ENCODE results near the gene EVI5L. TPM values are rescaled to one million over a fixed set of nuclear protein-coding genes. Genes with fewer than 3 reads are reported as not detected.
"Not testable (repeated sequence)": the region's sequence is repeated elsewhere in the genome, so short reads cannot be mapped to it uniquely, and the experiment has no call there.

EVI5L gene
- total RNA-seq, 1 experiment from 2014 or later = 6.8 TPM

DNA sequence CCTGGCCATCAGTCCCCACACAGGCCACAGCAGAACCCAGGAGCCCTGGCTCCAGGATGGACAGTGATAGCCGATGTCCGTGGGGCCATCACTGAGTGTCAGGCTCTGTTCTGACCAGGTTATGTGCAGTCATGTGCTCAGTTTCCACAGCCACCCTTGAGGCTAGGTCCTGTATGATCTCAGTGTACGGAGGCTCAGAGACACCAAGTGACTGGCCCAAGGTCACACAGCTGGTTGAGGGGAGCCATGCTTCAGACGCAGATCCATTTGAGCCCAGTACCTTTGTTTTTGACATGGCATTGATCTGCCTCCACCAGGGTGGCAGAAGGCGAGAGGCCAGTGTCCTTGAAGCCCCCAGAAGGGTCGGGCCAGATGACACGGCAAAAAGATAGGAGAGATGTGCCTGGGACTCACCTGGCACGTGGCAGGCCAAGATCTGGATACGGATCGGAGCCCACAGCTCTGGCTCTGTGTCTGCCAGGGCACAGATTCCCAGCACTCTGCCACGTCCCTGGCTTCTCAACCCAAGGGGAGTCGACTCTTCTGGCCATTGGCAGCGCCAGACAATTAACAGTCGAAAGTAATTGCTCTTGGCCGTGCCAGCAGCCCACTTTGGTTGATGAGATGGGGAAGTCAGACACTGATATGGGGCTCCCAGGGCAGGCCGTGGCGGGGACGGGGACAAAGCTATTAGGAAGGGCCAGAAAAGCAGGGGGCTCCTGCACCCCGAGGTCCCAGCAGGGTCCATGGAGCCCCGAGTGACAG, 15.6 kb downstream of the EVI5L start:
- no peak for DNase-seq (ENCODE audit: low read depth)

DNA sequence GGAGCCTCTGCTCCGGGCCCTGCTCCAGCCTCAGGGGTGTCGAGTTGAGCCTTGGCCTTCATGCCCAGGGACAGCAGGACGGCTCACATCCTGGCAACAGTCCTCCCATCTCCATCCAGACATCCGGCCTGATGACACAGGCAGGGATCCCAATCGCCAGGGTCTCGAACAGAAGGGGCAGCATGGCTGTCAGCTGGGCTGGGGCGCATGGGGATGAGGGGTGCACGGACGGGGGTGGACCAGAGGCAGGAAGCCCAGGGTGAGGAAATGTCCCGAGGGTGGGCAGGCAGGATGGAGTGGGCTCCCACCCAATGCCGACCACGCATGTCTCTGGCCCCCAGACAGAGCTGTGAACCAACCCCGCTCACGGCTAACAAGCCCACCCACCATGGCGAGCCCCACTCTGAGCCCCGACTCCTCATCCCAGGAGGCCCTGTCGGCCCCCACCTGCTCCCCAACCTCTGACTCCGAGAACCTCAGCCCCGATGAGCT, 16.2 kb downstream of the EVI5L start:
- DNase-seq (ENCODE audit: low read depth) = no peak

DNA sequence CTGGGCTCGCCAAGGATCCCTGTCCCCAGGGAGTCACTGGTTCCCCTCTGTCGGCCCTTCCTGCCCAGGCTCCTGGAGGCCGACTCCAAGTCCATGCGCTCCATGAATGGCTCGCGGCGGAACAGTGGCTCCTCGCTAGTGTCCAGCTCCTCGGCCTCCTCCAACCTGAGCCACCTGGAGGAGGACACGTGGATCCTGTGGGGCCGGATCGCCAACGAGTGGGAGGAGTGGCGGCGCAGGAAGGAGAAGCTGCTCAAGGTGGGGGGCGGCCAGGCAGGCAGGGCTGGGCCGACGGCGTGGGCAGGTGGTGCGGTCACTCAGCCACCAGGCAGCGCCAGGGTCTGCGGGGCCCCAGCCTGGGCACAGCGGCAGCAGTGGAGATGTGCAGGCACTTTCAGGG, 17.6 kb downstream of the EVI5L start:
- DNase-seq (ENCODE audit: low read depth) = no peak

DNA sequence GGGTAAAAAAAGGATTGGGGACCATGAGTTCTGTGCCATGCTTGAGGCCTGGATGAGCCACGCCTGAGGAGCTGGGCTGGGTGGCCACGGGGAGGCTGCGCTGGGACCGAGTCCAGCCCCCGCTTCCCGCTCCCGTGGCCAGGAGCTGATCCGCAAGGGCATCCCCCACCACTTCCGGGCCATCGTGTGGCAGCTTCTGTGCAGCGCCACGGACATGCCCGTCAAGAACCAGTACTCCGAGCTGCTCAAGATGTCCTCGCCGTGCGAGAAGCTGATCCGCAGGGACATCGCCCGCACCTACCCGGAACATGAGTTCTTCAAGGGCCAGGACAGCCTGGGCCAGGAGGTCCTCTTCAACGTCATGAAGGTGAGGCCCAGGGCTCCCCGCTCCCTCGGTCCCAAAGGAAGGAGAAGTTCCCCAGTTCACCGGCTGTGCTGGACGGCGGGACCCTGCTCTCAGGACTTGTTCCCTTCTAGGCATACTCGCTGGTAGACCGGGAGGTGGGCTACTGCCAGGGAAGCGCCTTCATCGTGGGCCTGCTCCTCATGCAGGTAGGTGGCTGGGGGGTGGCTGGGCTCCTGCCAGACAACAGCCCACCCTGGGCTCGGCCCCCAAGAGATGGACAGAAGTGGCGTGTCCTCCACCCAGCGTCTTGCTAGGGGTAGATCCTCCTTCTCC, 18.9 kb downstream of the EVI5L start:
- no peak for DNase-seq (ENCODE audit: low read depth)

DNA sequence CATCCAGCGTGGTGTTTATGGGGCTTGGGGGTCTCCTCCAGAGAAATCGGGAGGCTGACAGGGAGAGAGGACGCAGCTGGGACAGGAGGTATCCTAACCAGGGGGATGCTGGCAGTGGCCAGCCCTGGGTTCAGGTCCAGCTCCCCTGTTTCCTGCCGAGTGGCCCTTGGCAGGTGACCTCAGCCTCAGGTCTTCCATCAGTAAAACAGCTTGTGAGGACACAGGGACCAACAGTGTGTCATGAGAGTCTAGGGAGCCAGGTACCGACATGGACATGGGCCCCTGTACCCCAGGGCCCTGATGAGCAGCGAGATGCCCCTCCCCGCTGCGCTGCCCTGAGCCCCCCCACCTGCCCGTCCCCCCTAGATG, 19.6 kb downstream of the EVI5L start:
- no peak for DNase-seq (ENCODE audit: low read depth)

DNA sequence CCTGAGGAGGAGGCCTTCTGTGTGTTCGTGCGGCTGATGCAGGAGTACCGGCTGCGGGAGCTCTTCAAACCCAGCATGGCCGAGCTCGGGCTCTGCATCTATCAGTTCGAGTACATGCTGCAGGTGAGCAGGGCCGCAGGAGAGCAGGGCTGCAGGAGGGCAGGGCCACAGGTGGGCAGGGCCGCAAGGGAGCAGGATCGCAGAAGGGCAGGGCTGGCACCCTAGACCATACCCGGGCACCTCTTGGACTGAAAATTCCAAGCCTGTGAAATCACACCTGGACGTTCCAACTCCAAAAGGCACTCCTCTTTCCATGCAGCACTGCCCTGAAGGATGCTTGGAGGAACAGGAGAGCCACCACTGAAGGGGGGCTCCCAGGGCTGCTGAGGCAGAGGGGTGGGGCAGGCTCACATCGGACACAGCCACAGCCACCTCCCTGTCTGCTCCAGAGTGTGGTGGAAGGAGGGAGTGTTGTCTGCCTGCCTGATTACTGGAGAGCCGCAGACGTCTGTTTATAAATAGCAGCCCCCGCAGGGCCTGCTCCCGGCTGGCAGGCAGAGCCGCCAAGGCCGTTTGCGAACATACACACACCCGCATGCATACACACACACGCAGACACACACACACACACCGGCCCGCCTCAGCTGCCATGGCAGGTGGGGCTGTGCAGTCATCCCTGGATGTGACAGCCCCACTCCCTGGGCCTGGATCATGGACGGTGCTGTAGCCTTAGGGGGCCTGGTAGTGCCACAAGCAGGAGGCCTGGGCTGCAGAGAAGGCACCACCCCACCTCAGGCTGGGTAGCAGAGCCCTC, 20.2 kb downstream of the EVI5L start:
- no peak for DNase-seq (ENCODE audit: low read depth)

DNA sequence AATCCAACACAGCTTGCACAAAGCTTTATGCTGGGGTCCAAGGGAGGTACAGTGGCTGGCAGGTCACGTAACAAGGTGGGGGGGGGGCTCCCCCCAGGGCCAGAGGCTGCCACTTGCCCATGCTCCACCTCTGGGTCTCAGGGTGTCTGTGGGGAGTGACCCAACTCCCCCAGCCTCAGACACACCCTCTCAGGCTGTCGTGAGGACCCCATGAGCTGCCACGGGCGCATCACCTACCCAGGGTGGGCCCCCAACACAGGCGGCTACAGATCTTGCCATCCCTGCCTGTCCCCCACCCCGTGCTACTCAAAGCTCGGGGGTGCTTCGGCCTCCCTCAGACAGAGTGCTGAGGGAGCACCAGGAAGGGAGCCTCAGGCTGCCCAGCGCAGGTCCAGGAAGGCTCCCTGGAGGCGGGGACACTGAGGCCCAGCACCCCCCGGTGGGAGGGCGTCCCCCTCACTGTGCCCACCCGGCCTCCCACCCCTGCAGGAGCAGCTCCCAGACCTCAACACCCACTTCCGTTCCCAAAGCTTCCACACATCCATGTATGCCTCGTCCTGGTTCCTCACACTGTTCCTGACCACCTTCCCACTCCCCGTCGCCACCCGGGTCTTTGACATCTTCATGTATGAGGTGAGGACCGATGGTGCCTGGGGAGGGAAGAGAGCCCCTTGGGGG, 21.1 kb downstream of the EVI5L start:
- DNase-seq (ENCODE audit: low read depth) = no peak

DNA sequence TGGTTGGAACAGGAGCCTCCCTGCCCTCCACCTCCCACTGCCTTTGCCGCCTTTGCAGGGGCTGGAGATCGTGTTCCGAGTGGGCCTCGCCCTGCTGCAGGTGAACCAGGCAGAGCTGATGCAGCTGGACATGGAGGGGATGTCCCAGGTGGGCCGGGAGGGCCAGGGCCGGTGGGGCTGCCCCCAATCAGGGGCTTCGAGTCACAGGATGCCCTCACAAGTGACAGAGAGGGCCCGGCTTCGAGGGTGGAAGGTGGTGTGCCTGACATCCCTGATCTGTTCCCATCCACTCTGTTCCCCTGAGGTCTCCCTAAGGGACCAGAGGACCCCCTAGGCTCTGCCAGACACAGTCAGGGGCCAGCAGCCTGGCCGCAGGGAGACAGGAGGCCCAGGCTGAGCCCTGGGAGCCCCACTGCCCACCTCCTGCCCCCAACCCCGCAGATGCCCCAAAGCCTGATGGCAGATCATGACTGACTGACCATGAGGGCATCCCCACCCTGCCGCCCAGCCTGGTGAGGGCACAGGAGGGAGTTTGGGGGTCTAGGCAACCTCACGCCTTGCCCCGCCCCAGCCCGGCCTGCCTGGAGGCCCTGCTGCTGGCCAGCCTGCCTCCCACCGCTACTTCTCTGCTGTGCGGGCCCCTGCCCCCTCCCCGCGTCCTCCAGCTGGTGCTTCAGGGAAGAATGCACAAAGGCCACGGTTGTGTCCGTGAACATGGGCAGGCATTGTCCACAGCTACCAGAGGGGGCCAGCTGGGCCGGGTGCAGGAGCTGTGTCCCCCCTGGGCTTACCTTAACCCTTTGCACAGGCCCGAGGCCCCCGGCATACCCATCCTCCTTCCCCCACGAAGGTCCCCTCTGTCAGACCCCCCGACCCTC, 21.8 kb downstream of the EVI5L start:
- DNase-seq (ENCODE audit: low read depth) = no peak

DNA sequence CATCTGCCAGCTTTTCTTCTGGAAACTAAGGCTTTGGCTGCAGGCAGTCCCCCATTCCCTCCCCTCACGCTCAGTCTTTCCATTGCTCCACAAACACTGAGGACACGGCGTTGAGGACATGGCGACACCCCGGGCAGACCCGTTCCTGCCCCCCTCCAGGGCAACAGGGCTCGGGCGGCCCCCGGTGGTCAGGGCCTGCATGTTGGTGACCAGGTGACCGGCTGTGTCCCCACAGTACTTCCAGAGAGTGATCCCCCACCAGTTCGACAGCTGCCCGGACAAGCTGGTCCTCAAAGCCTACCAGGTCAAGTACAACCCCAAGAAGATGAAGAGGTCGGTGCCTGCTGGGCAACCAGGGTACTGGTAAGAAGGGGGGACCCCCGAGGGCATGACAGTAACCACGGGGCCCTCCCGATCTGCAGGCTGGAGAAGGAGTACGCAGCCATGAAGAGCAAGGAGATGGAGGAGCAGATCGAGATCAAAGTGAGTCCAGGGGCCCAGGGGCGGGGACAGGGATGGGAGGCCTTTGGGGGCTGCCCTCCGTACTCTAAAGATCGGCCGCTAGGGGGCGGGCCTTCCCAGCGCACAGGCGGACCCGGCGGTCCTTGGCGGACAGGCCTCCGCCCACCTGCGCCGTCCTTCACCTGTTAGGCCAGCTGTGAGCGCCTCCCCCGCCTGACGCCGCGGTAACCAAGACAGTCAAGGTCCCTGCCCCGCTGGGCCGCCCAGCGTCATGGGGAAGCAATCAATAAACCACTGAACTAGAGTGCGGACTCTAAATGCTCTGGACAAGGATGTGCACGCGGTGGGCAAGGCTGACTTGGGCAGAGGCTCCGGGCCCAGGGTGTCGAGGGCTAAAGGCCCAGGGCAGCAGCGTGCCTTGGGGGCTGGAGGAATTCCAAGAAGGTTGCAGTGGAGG, 23.1 kb downstream of the EVI5L start:
- DNase-seq (ENCODE audit: low read depth) = peak; percentile 47

DNA sequence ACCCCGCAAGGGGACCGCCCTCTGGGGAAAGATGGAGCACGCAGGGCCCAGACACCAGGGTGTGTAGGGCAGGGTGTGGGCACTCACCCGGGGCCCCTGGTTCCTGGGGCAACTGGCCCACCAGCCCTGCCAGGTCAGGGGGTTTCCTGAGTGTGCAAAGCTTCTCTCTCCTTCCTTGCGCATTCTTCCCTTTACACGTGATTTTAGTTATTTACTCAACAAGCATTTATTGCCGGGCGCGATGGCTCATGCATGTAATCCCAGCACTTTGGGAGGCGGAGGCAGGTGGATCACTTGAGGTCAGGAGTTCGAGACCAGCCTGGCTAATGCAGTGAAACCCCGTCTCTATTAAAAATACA, 23.7 kb downstream of the EVI5L start:
- no peak for DNase-seq (ENCODE audit: low read depth)

DNA sequence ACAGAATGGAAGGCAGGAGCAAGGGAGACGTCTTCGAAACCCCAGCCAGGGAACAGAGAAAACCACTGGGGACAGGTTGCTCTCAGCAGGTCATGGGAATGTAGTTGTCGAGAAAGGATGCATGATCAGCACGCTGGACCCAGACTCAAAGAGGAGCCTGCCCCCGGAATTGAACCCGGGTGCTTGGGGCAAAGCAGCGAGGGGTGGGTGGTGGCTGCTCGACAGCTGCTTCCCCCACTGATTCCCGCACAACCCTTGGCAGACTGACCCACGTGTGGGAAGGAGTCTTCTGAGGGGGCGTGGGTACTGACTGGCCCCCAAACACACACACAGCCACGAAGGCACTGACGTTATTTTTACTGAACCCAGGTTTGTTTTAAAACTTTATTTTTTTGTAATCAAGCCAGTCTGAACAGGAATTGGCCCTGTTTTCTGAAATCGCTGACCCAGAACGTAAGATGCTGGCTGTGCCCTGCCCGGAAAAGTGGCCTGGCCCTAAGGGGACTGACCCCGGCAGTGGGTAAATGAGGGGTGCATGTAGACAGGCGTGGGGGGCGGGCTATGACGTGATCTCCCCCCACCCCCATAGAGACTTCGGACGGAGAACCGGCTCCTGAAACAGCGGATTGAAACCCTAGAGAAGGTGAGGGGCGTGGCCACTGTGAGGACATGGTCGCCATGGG, 25.5 kb downstream of the EVI5L start:
- DNase-seq (ENCODE audit: low read depth) = no peak

DNA sequence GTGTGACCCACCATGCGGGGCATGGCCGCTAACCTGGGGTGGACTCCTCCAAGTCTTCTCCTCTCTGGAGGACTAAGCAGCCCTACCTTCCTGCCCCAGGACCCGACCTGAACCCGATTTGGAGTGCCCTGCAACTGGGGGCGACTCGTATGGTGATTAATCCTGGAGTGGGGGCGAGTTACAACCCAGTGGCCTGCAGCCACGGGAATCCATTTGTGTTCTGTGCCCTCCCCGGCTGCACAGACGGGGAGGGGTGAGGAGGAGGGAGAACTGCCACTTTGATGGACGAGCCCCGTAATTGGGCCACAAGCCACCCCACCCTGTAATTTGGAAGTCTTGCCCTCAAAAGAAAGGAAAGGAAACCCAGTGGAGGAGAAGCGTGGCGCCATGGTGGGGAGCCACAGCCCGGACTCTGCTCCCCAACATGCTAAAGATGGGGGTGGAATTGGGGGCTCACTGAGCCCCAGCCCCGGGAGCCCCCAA, 26.1 kb downstream of the EVI5L start:
- DNase-seq (ENCODE audit: low read depth) = no peak

DNA sequence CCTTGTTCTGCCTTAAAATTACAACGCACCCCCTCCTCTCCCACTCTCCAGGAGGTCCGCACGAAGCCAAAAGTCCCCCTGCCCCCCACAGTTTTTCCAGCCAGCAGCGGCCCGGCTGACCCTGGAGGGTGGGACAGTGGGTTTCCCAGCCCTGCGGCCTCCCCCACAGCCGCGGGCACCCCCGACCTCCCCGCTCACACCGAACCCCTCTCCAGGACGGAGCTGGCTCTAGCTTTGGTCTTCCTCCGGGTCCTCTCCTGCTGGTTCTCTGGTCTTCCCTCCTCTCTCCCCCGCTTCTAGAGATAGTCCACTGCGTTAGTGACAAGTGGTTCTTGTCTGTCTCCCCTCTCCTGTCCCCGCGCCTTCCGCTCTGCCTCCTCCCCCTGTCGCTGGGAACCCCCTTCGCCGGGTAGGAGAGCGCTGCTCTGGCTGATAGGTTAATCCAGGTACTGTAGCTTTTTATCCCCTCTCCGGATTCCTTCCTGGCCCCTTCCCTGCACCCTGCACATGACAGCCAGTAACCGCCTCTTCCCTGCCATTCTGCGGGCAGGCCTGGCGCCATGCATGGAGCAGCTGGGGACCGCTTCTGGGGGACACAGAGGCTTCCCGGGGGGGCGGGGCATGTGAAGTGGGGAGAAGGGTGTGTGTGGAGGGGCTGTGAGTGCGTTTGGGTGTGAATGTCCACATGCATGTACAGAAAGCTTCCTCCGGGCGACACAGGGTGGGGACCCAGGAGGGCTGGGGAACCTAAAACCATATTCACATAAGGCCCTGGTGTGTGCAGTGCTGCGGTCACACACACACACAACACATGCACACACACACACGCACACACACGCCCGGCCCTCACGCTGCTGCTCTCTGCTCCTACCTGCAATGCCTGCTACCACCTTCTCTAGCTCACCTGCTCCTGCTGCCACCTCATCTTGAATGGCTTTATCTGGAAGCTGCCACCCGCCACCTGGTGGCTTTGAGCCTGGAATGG, 27.0 kb downstream of the EVI5L start:
- DNase-seq (ENCODE audit: low read depth) = no peak

DNA sequence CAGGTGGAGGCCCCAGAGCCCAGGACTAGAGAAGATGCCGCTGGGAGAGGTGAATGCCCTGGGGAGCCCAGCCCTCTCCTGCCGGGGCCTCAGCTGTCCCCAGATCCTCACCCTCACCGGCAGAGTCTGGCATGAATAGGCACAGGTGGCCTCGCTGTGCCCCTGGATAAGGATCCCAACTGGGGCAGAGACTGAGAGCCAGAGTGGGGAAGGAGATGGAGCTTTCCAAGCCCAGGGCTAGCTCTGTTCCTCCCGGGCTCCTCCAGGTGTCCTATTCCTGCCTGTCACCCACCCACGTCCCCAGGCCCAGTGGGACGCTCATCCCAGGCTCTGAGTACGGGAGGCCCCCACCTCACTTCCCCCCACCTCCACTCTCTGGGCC, 27.7 kb downstream of the EVI5L start:
- DNase-seq (ENCODE audit: low read depth) = no peak

DNA sequence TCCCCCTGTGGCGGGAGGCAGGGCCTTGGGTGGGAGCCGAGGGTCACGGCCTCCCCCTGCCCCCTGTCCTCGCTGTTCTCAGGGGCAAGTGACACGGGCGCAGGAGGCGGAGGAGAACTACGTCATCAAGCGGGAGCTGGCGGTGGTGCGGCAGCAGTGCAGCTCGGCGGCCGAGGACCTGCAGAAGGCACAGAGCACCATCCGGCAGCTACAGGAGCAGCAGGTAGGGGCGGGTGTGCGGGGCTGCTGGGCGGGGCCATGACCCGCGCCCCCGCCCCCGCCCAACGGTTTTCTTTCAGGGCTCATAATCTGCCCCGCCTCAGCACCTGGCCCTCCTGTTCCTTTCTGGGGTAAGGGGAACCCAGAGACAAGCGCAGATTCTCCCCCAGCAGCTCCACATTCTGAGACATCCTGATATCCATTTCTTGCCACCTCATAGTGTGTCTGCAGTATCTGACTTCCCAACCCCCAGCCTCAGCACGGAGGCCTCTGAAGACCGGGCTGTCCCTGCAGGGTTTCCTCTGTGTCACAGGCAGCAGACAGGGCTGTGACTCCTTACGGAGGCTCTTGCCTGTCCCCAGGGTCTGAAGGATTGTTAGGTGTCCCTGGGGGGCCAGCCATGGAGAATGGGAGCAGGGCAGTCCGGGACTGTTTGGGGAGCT, 28.2 kb downstream of the EVI5L start:
- no peak for DNase-seq (ENCODE audit: low read depth)

DNA sequence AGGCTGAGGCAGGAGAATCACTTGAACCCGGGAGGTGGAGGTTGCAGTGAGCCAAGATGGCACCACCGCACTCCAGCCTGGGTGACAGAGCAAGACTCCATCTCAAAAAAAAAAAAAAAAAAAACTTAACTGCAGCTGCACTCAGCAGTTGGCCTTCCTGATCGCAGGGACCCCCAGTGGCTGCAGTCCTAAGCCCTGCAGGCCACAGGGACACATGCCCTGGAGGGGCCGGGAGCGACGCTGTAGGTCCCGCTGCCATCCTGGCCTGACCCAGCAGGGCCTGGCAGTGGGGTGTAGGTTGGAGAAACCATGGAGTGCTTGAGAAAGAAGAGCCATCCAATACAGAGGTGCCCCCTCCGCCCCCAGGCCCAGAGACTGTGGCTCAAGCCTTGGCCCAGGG, 29.1 kb downstream of the EVI5L start:
- DNase-seq (ENCODE audit: low read depth) = not testable (repeated sequence)
